Measurements from ENCODE around the gene CATSPERZ. TPM values are rescaled to one million over a fixed set of nuclear protein-coding genes. Genes with fewer than 3 reads are reported as not detected.

Gene CATSPERZ
- total and polyA plus RNA-seq, 2 of the 13 experiments (the other 11 are each of a cell fraction or from before 2014, with no cell fraction given) = 0.22 to 0.48 TPM

DNA sequence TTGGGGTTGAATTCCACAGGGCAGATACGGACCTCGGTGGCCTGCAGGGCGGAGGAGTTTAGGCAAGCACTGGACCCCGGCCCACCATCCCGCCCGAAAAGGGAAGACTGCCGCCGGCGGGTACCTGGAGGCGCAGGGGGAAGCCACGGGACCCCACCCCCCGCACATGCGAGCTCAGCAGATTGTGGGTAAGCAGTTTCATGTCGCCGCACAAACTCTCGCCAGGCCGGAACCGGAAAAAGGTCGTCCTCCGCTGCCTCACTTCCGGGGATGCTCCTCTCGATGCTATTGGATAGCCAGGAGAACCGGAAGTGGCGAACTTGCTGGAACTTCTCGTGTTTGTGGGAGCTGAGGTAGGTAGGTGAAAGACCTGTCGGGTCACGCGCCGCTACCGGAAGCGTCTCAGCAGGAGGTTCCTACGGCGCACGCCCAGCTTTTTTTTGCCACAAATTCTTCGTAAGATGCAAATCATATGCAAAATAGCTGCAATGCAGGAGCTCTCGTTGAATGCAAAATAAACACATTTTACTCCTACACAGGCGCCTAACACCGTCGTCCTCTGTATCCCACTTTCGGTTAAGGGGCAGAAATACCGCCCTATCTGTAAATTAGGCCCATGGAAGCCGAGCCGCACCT lies 17.3 kb downstream of the CATSPERZ start, which contains the start of gene TRMT112 (continued):
- peak; percentile 100 for TF ChIP-seq SNAPC2 (CRISPR knock-in tag; IDR thresholded peaks at IDR 0.05)
- peak; percentile 58; the same call in 1 of the 2 replicates for TF ChIP-seq ZNF709 (CRISPR knock-in tag; IDR thresholded peaks at IDR 0.05)
- TF ChIP-seq ZNF136 (CRISPR knock-in tag; IDR thresholded peaks at IDR 0.05; ENCODE audit: low read depth) = no peak; the same call in 1 of the 2 replicates
- TF ChIP-seq ZNF556 (CRISPR knock-in tag; IDR thresholded peaks at IDR 0.05; ENCODE audit: borderline replicate concordance) = peak; percentile 24; the same call in 1 of the 2 replicates
- TF ChIP-seq POLR2AphosphoS5 (IDR thresholded peaks at IDR 0.05; ENCODE audit: low read depth, low read length) = peak; percentile 90
- TF ChIP-seq GATAD1 (CRISPR knock-in tag; IDR thresholded peaks at IDR 0.05) = peak; percentile 92
- no peak for TF ChIP-seq ZNF850 (CRISPR knock-in tag; conservative IDR thresholded peaks at IDR 0.05)
- no peak for TF ChIP-seq POLR2AphosphoS2 (IDR thresholded peaks at IDR 0.05; ENCODE audit: low read depth, low read length)
- no peak for TF ChIP-seq NFE2L2 (IDR thresholded peaks at IDR 0.05; ENCODE audit: low read length)
- TF ChIP-seq ZNF274 (CRISPR knock-in tag; IDR thresholded peaks at IDR 0.05) = no peak; the same call in 1 of the 2 replicates
- TF ChIP-seq ZNF180 (CRISPR knock-in tag; IDR thresholded peaks at IDR 0.05; ENCODE audit: borderline replicate concordance, low read depth) = no peak
- no peak for TF ChIP-seq XBP1 (CRISPR knock-in tag; IDR thresholded peaks at IDR 0.05)
- TF ChIP-seq PCBP1 (IDR thresholded peaks at IDR 0.05; ENCODE audit: borderline replicate concordance, low read depth, low read length) = 0 out of 2 replicates have a peak, but pooled peaks have one; percentile 67
- 0 out of 2 replicates have a peak, but pooled peaks have one; percentile 56 for TF ChIP-seq CAMTA2 (CRISPR knock-in tag; IDR thresholded peaks at IDR 0.05; ENCODE audit: borderline replicate concordance)
- TF ChIP-seq, protein P1, sequence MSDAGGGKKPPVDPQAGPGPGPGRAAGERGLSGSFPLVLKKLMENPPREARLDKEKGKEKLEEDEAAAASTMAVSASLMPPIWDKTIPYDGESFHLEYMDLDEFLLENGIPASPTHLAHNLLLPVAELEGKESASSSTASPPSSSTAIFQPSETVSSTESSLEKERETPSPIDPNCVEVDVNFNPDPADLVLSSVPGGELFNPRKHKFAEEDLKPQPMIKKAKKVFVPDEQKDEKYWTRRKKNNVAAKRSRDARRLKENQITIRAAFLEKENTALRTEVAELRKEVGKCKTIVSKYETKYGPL (CRISPR knock-in tag; IDR thresholded peaks at IDR 0.05) = no peak
- no peak for TF ChIP-seq ZSCAN30 (CRISPR knock-in tag; IDR thresholded peaks at IDR 0.05)
- no peak for TF ChIP-seq ZNF614 (CRISPR knock-in tag; IDR thresholded peaks at IDR 0.05; ENCODE audit: borderline replicate concordance)
- no peak for TF ChIP-seq ZNF138 (CRISPR knock-in tag; IDR thresholded peaks at IDR 0.05; ENCODE audit: low read depth)
- no peak for TF ChIP-seq MATR3 (CRISPR knock-in tag; IDR thresholded peaks at IDR 0.05)
- TF ChIP-seq, protein P2, sequence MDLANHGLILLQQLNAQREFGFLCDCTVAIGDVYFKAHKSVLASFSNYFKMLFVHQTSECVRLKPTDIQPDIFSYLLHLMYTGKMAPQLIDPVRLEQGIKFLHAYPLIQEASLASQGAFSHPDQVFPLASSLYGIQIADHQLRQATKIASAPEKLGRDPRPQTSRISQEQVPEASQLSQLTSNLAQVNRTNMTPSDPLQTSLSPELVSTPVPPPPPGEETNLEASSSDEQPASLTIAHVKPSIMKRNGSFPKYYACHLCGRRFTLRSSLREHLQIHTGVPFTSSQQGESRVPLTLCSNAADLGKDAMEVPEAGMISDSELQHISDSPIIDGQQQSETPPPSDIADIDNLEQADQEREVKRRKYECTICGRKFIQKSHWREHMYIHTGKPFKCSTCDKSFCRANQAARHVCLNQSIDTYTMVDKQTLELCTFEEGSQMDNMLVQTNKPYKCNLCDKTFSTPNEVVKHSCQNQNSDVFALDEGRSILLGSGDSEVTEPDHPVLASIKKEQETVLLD (CRISPR knock-in tag; IDR thresholded peaks at IDR 0.05; ENCODE audit: low read depth) = no peak; the same call in 1 of the 2 replicates
- TF ChIP-seq, protein P3, sequence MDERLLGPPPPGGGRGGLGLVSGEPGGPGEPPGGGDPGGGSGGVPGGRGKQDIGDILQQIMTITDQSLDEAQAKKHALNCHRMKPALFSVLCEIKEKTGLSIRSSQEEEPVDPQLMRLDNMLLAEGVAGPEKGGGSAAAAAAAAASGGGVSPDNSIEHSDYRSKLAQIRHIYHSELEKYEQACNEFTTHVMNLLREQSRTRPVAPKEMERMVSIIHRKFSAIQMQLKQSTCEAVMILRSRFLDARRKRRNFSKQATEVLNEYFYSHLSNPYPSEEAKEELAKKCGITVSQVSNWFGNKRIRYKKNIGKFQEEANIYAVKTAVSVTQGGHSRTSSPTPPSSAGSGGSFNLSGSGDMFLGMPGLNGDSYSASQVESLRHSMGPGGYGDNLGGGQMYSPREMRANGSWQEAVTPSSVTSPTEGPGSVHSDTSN (CRISPR knock-in tag; IDR thresholded peaks at IDR 0.05) = no peak
- TF ChIP-seq TMF1 (CRISPR knock-in tag; IDR thresholded peaks at IDR 0.05; ENCODE audit: low read depth) = peak; percentile 33; the same call in 1 of the 2 replicates
- TF ChIP-seq PTBP1 (IDR thresholded peaks at IDR 0.05; ENCODE audit: low read depth, low read length, poor library complexity, severe bottlenecking) = no peak
- TF ChIP-seq ETV5 (CRISPR knock-in tag; IDR thresholded peaks at IDR 0.05; ENCODE audit: borderline replicate concordance) = peak; percentile 91
- no peak for TF ChIP-seq ZNF382 (CRISPR knock-in tag; IDR thresholded peaks at IDR 0.05; ENCODE audit: borderline replicate concordance)
- TF ChIP-seq MIER3 (CRISPR knock-in tag; IDR thresholded peaks at IDR 0.05; ENCODE audit: borderline replicate concordance) = no peak
- peak; percentile 43; the same call in 1 of the 2 replicates for TF ChIP-seq ZNF607 (CRISPR knock-in tag; IDR thresholded peaks at IDR 0.05; ENCODE audit: borderline replicate concordance)
- TF ChIP-seq MEIS2 (CRISPR knock-in tag; IDR thresholded peaks at IDR 0.05) = no peak
- no peak for TF ChIP-seq ZNF326 (CRISPR knock-in tag; IDR thresholded peaks at IDR 0.05; ENCODE audit: borderline replicate concordance)
- no peak for TF ChIP-seq ZNF615 (CRISPR knock-in tag; IDR thresholded peaks at IDR 0.05; ENCODE audit: borderline replicate concordance)

Data from HepG2 (cell line).